SK-MEL-5 (cell line): Measurements from ENCODE around the gene PDE4C. TPM values are rescaled to one million over a fixed set of nuclear protein-coding genes. Genes with fewer than 3 reads are reported as not detected.

Experiments used
- DNase-seq: peaks from one replicate; pipeline ENCODE4 v3.0.0-alpha.2; 2016; ENCODE audit warnings: low read depth, low spot score
- in situ Hi-C: cut with HindIII; loops from 2 replicates; pipeline ENCODE4 v1.10.0; 2016; ENCODE audit warnings: low sequenced_read_pairs, high pct_unique_total_duplicates, low pct_unique_long_range_greater_than_20kb
- total RNA-seq: library from RNA; depleted of rRNA; stranded (reverse); fragments of >200 nt; shearing (Covaris generic); gene quantifications from 2 replicates; pipeline ENCODE4 v1.2.3, GENCODE V29; 2014

PDE4C gene
- total RNA-seq, 1 experiment from 2014 or later = 0.26 TPM

GRCh38 chr19:18259893-18260292, 33.7 kb upstream of the PDE4C start:
- in situ Hi-C loops = no loop called here
- DNase-seq = no peak

GRCh38 chr19:18257503-18258470, 31.5 kb upstream of the PDE4C start:
- no peak for DNase-seq
- in situ Hi-C loops = no loop called here

GRCh38 chr19:18254546-18255503, 28.6 kb upstream of the PDE4C start:
- in situ Hi-C loops = no loop called here
- DNase-seq = no peak

- no peak for DNase-seq
Measured at GRCh38 chr19:18253716-18254115, 27.5 kb upstream of the PDE4C start.

GRCh38 chr19:18253130-18253529, 26.9 kb upstream of the PDE4C start:
- no peak for DNase-seq
- in situ Hi-C loops = no loop called here

More at GRCh38 chr19:18253716-18254115, 27.5 kb upstream of the PDE4C start:
- in situ Hi-C loops = no loop called here

GRCh38 chr19:18252370-18252717, 26.1 kb upstream of the PDE4C start:
- DNase-seq = no peak
- in situ Hi-C loops = no loop called here

GRCh38 chr19:18251587-18252369, 25.5 kb upstream of the PDE4C start:
- in situ Hi-C loops = no loop called here
- DNase-seq = peak; percentile 72

- in situ Hi-C loops = no loop called here
Measured at GRCh38 chr19:18249834-18250233, 23.6 kb upstream of the PDE4C start.

GRCh38 chr19:18245297-18245696, 19.1 kb upstream of the PDE4C start:
- no peak for DNase-seq
- in situ Hi-C loops = no loop called here

More at GRCh38 chr19:18249834-18250233, 23.6 kb upstream of the PDE4C start:
- no peak for DNase-seq

- DNase-seq = no peak
- in situ Hi-C loops = no loop called here
Measured at GRCh38 chr19:18239303-18239702, 13.1 kb upstream of the PDE4C start.

- no peak for DNase-seq
- in situ Hi-C loops = no loop called here
Measured at GRCh38 chr19:18234194-18234593, 8.0 kb upstream of the PDE4C start.

- in situ Hi-C loops = no loop called here
- peak; percentile 16 for DNase-seq
Measured at GRCh38 chr19:18233224-18233825, 7.1 kb upstream of the PDE4C start.

GRCh38 chr19:18232540-18233223, 6.4 kb upstream of the PDE4C start:
- no peak for DNase-seq
- in situ Hi-C loops = no loop called here

GRCh38 chr19:18231775-18232174, 5.5 kb upstream of the PDE4C start:
- DNase-seq = no peak
- in situ Hi-C loops = no loop called here

- DNase-seq = no peak
- in situ Hi-C loops = no loop called here
Measured at GRCh38 chr19:18230941-18231734, 4.9 kb upstream of the PDE4C start.

- in situ Hi-C loops = no loop called here
- DNase-seq = no peak
Measured at GRCh38 chr19:18229915-18230314, 3.7 kb upstream of the PDE4C start.
